ENCODE measurements around the gene SLC16A5.

The SLC16A5 gene

DNA sequence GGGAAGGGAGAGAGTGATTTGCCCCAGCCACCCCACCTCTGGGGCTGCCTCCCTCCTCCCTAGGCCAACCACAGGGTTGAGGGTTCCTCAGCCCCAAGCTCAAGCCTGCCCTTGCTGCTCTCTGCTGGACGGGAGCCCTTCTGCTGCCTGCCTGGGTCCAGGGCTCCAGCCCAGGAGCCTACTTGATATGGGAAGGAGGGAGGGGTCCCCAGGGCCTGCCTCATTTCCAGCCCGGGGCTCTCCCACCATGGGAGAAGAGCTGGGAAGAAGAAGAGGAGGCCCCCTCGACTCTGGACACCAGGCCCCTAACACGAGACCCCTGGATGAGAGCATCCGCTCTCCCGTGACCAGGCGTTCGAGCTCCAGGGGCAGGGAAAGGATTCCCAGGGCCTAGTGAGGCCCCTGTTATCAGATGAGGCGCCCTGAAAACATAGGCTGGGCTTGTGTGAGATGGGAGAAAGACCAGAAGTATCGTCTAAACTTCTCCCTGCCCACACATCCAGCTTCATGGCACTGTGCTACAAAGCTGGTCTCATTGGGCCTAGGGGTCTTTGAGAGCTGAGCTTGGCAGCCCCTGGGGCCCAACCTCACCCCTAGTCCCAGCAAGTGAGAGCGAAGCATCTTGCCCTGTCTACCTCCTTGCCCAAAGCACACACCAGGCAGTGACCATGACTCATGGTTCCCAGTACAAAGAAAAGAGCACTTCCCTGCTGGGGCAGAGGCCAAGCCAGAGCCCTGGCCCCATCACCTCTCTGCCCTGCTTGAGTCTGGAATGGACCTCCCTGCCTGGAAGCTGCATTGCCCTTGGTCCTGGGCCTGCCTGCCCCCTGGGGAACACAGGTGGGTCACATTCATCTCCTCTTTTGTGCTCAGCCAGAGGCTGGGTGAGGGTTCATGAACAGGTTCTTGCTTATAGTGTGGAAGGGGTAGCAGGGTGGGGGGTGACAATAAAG lies 987 bp downstream of the SLC16A5 start:
- no peak for DNase-seq

DNA sequence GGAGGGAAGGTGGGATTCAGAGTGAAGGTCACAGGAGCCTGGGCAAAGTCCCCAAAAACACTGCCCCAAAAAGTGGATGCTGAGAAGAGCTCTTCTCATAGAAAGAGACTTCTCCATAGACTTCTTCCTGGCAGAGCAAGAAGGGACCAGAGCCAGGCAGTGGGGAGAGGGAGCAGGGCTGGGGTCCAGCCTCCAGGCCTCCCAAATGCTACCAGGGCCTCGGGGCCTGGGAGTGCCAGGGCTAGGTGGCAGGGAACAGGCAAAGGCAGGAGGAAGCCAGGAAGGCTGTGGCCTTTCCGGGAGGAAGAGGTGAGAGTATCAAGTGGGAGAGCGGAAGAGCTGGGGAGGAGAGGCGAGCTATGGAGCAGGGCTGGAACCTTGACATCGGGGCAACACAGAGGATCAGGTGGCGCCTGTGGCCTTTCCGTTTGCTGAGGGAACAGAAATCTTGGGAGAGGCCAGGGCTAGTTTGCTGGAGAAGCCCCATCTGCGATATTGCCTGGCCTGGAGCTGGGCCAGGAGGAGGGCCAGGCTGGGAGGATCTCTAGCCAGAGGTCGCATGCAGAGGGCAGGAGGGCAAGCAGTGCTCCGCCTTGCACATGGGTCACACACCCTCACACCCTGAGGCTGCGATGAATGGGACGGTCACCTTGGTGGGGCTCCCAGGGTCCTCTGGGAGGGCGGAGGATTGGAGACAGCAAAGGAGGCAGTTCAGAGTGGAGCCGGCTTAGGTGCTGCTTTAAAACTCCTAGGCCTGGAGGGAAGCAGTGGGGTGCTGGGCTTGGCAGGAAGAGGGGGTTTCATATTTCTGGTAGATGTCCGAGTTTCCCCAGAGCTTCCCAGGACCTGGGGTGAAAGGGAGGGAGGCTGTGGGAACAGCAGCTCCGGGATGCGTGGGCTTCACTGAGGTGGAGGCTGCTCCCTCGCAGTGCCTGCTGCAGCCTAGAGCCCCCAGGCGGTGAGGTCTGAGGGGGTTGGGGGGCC lies 3.4 kb downstream of the SLC16A5 start:
- DNase-seq, result peak; percentile 31

DNA sequence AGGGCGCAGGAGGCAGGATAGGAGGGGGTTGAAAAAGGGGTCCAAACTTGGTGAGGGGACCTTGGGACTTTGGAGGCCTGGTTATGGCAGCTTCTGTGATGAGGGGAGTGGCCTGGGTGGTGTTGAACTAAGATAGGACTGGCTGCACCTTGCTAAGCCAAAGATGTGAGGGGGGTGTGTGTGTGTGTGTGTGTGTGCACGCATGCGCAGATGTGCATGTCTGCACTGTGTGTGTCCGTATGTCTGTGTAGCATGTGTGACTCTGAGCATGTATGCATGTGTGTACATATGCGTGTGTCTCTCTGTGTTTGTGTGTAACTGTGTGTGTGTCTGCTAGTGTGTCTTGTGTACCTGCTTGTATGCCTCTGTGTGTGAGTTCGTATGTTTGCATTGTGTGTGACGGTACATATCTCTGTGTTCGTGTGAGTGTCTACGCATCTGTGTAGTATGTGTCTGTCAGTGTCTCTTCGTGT lies 4.1 kb downstream of the SLC16A5 start:
- DNase-seq, result no peak

DNA sequence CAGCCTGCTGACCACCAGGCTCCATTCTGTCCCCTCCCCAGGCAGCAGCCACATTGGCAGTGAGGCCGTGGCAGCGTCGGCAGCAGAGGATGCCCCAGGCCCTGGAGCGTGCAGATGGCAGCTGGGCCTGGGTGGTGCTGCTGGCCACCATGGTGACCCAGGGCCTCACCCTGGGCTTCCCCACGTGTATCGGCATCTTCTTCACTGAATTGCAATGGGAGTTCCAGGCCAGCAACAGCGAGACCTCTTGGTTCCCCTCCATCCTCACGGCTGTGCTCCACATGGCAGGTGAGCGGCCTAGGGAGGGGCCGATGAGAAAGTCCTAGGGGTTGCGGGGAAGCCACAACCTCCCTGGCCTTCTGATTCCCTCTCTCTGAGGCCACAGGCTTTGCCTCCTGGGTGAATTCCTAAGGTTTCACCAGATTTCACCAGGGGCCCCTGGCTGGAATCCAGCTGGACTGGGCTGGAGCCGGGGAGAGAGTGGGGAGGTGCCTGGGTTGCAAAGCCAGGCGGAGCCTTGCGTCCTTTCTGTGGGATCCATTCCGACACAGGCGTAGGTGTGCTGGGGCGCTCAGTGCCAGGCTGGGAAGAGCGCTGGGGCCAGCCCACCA lies 5.9 kb downstream of the SLC16A5 start:
- no peak for DNase-seq

DNA sequence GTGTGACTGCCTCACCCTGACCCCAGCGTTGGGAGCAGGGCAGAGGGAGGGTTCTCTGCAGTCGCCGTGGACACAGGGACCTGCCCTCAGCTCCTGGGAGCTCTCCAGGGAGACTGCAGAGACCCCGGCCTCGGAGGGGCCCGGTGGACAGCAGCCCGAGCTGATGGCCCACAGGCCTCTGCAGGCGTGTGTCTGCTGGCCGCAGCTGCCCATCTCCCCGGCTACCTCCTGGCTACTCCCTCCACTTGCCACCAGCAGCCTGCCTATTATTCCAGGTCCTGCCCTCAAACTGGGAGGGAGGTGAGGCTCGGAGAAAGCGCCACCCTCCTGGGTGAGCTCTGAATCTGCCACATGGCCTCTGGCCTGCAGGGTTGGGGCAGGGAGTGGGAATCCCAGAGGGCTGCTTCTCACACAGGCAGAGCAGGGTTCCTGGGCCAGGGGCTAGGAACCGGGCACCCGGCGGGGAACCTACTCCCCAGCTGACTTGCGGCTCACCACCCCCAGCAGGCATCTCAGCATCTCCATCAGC lies 7.2 kb downstream of the SLC16A5 start:
- DNase-seq, result no peak

DNA sequence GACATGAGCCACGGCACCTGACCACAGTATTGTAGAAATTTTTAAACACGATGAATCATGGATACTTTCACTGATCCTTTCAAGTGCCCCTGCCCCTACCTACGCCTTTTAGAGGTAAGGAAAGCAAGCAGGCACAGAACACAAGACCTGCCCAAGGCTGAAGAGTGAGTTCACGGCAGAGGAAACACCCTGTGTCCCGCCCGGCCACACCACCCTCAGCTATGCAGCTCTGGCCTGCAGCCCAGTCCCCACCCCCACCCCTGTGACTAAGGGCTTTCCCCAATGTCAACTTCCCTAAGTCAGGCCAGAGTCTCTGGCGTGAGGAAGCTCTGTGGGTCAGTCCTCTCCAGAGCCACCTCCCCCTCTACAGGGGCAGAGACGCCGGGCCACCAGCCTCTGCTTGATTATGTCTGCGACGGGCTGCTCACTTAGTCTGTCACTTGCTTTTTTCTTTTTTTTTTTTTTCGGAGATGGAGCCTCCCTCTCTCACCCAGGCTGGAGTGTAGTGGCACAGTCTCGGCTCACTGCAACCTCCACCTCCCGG lies 8.4 kb downstream of the SLC16A5 start:
- DNase-seq, result peak; percentile 33

DNA sequence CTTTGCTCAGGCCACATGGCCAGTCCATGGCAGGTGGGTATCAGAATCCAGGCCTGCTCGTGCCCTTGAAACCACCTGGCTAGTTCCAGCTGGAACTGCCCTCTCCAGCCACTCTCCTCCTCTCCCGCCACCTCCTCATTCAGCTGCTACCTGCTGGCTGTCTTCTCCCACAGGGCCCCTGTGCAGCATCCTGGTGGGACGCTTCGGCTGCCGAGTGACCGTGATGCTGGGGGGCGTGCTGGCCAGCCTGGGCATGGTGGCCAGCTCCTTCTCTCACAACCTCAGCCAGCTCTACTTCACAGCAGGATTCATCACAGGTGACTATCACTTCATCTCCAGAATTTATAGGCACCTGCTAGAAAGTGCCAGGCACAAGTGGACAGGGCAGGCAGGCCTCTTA lies 10.1 kb downstream of the SLC16A5 start:
- DNase-seq, result no peak

DNA sequence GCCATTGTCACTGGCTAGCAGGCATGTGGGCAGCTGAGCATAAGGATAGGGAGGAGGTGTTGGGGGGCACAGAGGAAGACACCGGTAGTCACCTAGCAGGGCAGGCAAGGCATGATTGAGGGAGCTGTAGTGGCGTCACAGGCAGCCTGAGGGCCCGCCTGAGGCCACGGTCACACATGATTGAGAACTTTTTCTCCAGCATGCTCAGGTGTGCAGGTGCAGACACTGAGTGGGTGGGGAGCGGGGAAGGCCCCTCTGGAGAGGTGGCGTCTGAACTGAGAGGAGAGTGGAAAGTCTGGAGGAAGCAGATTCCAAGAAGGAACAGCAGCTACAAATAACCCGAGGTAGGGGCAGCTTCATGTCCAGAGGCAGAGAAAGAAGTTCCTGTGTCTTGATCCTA lies 11.1 kb downstream of the SLC16A5 start:
- no peak for DNase-seq

DNA sequence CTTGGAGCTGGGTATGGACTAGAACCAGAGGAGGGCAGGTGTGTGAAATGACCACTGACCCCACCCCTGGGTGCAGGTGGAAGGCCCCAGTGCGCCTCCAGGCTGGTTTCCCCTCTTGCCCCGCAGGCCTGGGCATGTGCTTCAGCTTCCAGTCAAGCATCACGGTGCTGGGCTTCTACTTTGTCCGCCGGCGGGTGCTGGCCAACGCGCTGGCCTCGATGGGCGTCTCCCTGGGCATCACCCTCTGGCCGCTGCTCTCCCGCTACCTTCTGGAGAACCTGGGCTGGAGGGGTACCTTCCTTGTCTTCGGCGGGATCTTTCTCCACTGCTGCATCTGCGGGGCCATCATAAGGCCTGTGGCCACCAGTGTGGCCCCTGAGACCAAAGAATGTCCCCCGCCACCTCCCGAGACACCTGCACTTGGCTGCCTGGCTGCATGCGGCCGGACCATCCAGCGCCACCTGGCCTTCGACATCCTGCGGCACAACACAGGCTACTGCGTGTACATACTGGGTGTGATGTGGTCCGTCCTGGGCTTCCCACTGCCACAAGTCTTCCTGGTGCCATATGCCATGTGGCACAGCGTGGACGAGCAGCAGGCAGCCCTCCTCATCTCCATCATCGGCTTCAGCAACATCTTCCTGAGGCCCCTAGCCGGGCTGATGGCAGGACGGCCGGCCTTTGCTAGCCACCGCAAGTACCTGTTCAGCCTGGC lies 12.3 kb downstream of the SLC16A5 start:
- no peak for DNase-seq

DNA sequence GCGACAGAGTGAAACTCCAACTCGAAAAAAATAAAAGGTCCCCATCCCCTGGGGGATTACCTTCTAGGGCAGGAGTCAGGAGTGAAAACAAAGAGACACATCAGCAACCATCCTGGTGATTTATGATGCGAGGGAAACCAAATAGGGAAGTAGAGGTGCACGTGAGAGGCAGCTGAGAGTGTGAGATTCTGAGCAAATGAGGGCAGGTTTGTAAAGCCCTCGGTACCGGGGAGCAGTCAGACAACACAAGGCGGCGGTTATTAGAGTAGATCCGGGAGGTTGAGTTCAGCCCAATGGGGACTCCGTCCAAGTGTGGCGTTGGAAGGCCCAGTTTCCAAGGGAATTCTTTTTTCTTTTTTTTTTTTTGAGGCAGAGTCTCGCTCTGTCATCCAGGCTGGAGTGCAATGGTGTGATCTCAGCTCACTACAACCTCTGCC lies 14.6 kb downstream of the SLC16A5 start:
- DNase-seq, result peak; percentile 74

DNA sequence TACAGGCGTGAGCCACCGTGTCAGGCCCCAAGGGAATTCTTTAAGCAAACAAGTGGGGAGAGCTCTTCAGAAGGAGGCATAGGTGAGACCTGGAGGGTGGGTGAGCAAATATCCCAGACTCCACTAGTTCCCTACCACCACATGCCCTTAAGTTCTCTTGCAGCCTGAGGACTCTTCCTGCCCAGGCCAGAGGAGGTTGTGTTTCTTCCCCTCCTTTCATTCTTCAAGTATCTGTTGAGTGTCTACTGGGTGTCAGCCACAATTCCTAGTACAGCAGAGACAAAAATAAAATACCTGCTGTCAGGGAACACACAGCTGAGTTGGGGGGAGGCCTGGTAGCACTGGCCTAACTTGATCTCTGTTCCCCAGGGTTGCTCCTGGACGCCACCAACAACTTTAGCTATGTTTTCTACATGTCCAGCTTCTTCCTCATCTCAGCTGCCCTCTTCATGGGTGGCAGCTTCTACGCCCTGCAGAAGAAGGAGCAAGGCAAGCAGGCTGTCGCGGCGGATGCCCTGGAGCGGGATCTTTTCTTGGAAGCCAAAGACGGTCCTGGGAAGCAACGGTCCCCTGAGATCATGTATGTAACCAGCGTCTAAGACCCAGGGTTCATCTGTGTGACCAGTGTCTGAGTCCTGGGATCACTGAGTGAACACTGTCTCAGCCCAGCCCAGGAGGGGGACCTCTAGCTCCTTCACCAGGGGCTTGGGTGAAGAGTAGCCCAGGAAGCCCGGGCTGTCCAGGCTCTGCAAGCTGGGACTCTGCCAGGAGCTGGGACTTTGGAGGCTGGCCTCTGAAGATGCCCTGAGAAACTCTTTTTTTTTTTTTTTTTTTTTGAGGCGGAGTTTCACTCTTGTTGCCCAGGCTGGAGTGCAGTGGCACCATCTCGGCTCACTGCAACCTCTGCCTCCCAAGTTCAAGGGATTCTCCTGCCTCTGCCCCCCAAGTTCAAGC lies 16.1 kb downstream of the SLC16A5 start:
- no peak for DNase-seq

DNA sequence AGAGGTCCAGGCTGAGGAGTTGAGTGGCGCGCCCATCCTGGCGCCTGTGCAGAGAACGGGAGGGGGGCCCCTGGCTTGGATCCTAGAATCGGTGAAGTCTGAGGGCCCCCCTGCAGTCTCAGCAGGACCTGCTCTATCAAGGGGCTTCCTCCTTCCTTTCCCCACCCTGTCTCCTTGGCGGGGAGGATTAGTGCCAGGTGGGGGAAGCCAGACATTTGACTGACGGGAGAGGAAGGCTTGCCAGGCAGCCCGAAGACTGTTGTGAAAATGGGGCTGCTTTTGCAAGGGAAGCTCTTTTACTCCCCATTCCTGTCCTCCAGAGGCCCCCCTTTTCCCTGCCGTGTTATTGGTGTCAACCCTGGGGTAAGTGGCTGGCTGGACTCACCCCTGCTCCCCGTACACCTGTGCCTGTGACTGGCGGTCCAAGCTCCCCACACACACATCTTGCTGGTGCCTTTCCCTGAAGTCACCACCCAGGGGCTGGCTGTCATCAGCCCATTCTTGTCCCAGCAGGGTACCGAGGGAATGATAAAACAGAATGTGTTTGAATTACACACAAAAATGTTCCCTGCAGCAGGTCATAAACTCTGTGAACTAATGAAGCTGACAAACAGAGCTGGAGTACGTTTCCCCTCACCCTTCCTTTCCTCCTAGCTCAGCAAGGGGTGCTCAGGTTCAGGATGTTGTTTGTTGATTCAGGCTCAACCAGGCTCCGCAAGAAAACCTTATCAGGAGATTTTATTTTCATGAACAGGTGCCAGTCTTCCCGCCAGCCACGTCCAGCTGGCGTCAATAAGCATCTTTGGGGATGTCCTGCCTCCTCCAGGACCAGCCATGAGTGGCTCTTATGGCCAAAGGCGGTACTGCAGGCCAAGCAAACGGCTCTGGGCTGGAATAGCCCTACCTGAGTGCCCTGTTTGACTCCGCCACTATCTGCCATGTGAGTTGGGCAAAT lies 17.6 kb downstream of the SLC16A5 start:
- peak; percentile 87 for DNase-seq

DNA sequence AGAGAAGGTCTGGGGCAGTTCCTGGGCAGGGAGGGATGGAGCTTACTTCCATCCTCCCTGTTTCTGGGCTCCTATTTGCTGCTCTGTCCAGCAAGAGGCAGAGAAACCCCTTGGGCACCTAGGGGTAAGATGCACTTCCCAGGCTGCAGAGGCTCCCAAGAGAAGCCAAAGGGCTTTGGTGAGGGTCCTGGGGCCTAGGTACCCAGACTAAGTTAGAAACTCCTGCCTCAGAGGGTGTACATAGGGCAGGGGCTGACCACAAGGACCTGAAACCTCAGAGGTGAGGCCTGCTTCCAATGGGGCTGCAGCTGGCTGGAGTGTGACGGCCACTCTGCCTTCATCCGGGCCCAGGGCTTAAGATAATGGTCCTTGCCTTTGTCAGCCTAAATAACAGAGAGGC lies 20.4 kb downstream of the SLC16A5 start:
- DNase-seq, result no peak

DNA sequence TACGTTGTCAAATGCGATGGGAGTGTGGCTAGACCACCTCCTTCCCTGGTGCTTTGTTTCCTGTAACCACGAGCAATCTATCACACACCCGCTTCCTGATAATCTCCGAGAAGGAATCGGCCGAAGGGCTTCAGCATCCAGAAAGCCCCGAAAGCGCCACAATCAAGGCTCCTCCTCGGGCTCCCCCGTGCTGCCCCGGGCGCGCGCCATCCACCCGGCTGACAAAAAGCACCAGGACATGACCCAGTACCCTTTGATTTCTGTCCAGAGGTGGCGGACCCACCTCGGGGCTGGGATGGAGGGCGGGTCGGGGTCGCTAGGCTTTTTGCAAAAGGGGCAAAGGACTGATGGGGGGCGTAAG lies 21.3 kb downstream of the SLC16A5 start:
- DNase-seq, result no peak

DNA sequence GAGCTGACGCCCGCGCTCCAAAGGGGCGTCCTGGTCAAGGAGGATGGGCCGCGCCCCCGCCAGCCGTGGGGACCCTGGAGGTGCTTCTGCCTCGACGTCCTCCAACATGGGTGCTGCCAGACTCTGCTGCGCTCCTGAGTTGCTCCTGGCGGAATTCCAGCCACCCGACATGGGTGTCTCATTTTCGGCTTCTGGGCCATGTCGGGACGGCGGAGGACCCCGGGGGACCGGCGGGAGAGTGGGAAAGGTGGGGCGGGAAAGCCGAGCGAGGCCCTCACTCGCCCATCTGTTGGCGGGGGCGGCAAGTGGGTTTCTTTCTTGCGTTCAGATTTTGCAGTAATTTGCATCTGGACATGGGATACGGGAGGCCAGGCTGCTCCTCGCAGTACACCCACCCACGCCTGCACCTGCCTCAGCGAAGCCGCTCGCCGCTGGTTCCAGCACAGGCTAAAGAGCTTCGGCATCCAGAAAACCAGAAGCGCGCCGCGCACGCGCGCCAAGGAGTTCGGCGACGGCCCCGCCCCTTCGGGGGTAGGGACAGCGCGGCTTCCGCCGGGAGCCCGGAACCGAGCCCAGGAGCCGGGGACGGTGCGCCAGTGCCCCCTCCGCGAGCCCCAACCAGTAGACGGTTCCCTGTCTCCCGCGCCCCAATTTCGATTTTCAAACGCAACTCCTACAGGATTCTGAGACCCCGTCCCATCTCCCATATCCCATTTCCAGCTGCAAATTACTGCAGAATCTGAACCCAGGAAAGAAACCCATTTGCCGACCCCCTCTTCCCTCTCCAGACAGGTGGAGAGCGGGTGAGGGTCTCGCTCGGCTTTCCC lies 21.9 kb downstream of the SLC16A5 start, which contains the start of gene ARMC7:
ARMC7 (plus strand) TSS at position 563 of the 827 bp plus-strand sequence. CDS start 320 bp downstream, outside the sequence.
- DNase-seq, result peak; percentile 94

DNA sequence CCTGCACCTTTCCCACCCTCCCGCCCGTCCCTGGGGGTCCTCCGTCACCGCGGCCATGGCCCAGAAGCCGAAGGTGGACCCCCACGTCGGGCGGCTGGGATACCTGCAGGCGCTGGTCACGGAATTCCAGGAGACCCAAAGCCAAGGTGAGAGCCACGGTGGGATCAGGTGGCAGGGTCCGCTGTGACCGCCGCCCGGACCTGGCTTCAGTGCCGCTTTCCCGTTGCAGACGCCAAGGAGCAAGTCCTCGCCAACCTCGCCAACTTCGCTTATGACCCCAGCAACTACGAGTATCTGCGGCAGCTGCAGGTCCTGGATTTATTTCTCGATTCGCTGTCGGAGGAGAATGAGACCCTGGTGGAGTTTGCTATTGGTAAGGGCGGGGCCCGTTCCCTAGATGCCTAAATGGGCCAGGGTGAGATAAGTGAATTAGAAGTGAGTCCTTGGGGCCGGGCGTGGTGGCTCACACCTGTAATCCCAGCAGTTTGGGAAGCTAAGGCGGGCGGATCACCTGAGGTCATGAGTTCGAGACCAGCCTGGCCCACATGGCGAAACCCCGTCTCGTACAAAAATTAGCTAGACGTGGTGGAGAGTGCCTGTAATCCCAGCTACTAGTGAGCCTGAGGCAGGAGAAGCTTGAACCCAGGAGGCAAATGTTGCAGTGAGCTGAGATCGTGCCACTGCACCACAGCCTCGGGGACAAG lies 22.6 kb downstream of the SLC16A5 start:
- DNase-seq, result peak; percentile 49

DNA sequence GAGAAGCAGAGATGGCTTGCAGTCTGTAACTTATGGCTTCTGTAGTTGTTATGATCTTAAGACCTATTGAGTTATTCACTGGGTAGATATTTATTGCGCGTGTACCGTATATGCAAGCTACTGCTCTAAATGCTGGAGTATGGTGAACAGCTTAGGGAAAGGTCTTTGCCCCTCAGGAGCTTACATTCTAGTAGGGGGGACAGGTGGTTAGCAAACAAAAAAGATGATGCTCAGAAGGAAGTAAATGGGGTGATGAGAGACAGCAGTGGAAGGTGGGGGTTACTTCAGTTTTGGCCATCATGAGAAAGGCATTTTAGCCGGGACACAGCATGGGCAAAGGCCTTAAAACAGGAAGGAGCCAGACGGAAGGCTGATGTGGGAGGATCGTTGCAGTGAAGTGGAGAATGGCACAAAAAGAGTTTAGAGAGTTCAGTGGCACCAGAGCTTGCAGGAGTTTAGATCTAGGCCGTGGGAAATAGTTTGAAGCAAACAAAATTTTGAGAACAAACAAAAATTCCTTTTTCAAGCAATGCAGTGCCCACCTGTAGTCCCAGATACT lies 24.1 kb downstream of the SLC16A5 start:
- DNase-seq, result no peak

Measured in NCI-H69 (cell line).